GM23338 (cell line): ENCODE data around the gene CHMP4A. TPM values are rescaled to one million over a fixed set of nuclear protein-coding genes. Genes with fewer than 3 reads are reported as not detected.
A peak's percentile ranks its signal among the peaks of the same experiment; 100 is the strongest.

Experiments
- ATAC-seq: fragments of 200-7000 bp; cut with Tn5 transposase; 3 replicates; pipeline ENCODE4 v1.9.1; 2020
- DNase-seq: peaks from one replicate; pipeline ENCODE4 v3.0.0-alpha.2; 2015; ENCODE audit warnings: low spot score
- H2AFZ ChIP-seq: fragments of 200-600 bp; sonication (generic); 2 replicates; pipeline ENCODE4 v1.8.0; 2016; ENCODE audit warnings: antibody characterized with exemption, mild to moderate bottlenecking, moderate library complexity
- H3F3A ChIP-seq: fragments of 200-600 bp; sonication (generic); replicated peaks from 2 replicates; pipeline ENCODE4 v1.8.0; 2017; ENCODE audit warnings: antibody characterized with exemption, mixed run types, low read depth
- H3K27ac ChIP-seq: fragments of 200-600 bp; sonication (generic); 2 replicates; pipeline ENCODE4 v1.6.1; 2016; ENCODE audit warnings: low read depth
- H3K27me3 ChIP-seq: fragments of 200-600 bp; sonication (generic); 2 replicates; pipeline ENCODE4 v1.8.0; 2016; ENCODE audit warnings: mild to moderate bottlenecking, mixed run types, moderate library complexity; ENCODE audit not compliant: insufficient read depth
- H3K36me3 ChIP-seq: fragments of 200-600 bp; sonication (generic); 2 replicates; pipeline ENCODE4 v1.8.0; 2016; ENCODE audit warnings: mild to moderate bottlenecking; ENCODE audit not compliant: insufficient read depth
- H3K4me1 ChIP-seq: fragments of 200-600 bp; sonication (generic); 2 replicates; pipeline ENCODE4 v1.8.0; 2016; ENCODE audit warnings: mild to moderate bottlenecking, moderate library complexity; ENCODE audit not compliant: insufficient read depth
- H3K4me2 ChIP-seq: fragments of 200-600 bp; sonication (generic); 2 replicates; pipeline ENCODE4 v1.7.1; 2017; ENCODE audit warnings: mixed run types
- H3K4me3 ChIP-seq: fragments of 200-600 bp; sonication (generic); 2 replicates; pipeline ENCODE4 v1.6.1; 2016; ENCODE audit warnings: mixed run types
- H3K79me2 ChIP-seq: fragments of 200-600 bp; sonication (generic); replicated peaks from 2 replicates; pipeline ENCODE4 v1.8.0; 2017; ENCODE audit warnings: mild to moderate bottlenecking; ENCODE audit not compliant: insufficient read depth
- H3K9me2 ChIP-seq: fragments of 200-600 bp; sonication (generic); 2 replicates; pipeline ENCODE4 v1.8.0; 2017; ENCODE audit not compliant: insufficient read depth
- H4K20me1 ChIP-seq: fragments of 200-600 bp; sonication (generic); replicated peaks from 2 replicates; pipeline ENCODE4 v1.8.0; 2017; ENCODE audit warnings: mild to moderate bottlenecking; ENCODE audit not compliant: insufficient read depth
- H3K27ac Mint-ChIP-seq: 2 replicates; pipeline ENCODE4 v1.8.0; 2020; ENCODE audit warnings: inconsistent platforms, mild to moderate bottlenecking, moderate library complexity, mixed read lengths
- H3K27me3 Mint-ChIP-seq: 3 replicates; pipeline ENCODE4 v1.8.0; 2022; ENCODE audit warnings: low read depth, mild to moderate bottlenecking, moderate library complexity, mixed read lengths, inconsistent platforms; ENCODE audit not compliant: insufficient read depth, poor library complexity
- H3K36me3 Mint-ChIP-seq: 3 replicates; pipeline ENCODE4 v1.8.0; 2021; ENCODE audit warnings: low read depth, mild to moderate bottlenecking, inconsistent platforms, moderate library complexity, mixed read lengths
- H3K4me1 Mint-ChIP-seq: 3 replicates; pipeline ENCODE4 v1.8.0; 2020; ENCODE audit warnings: mild to moderate bottlenecking, inconsistent platforms, mixed read lengths
- H3K4me3 Mint-ChIP-seq: 3 replicates; pipeline ENCODE4 v1.8.0; 2021; ENCODE audit warnings: moderate library complexity, mild to moderate bottlenecking, inconsistent platforms, mixed read lengths
- H3K9me3 Mint-ChIP-seq: 3 replicates; pipeline ENCODE4 v1.8.0; 2020; ENCODE audit warnings: moderate library complexity, mild to moderate bottlenecking, inconsistent platforms, mixed read lengths
- CREB1 ChIP-seq: fragments of 250-450 bp; sonication (Bioruptor Pico); IDR thresholded peaks from 2 replicates; pipeline ENCODE4 v1.5.0; 2020; ENCODE audit warnings: low read depth, mild to moderate bottlenecking, moderate library complexity
- EZH2 ChIP-seq: fragments of 200-600 bp; sonication (generic); IDR thresholded peaks from one replicate; pipeline ENCODE4 v1.8.0; 2017; ENCODE audit warnings: antibody characterized with exemption, mild to moderate bottlenecking, low read depth; ENCODE audit not compliant: unreplicated experiment
- JUNB ChIP-seq: IDR thresholded peaks from one replicate; pipeline ENCODE4 v1.6.1; 2016; ENCODE audit warnings: antibody characterized with exemption; ENCODE audit not compliant: unreplicated experiment
- NANOG ChIP-seq: IDR thresholded peaks from 2 replicates; pipeline ENCODE4 v1.6.1; 2016; ENCODE audit warnings: antibody characterized with exemption, borderline replicate concordance
- POLR2AphosphoS5 ChIP-seq: IDR thresholded peaks from 2 replicates; pipeline ENCODE4 v1.6.1; 2016; ENCODE audit warnings: antibody characterized with exemption, low read depth
- REST ChIP-seq: IDR thresholded peaks from one replicate; pipeline ENCODE4 v1.6.1; 2018; ENCODE audit warnings: antibody characterized with exemption; ENCODE audit not compliant: unreplicated experiment
- STAT1 ChIP-seq: IDR thresholded peaks from one replicate; pipeline ENCODE4 v1.6.1; 2016; ENCODE audit warnings: antibody characterized with exemption; ENCODE audit not compliant: unreplicated experiment
- ZNF462 ChIP-seq: fragments of 250-450 bp; sonication (Bioruptor Pico); IDR thresholded peaks from 2 replicates; pipeline ENCODE4 v1.5.0; 2020; ENCODE audit warnings: mild to moderate bottlenecking, moderate library complexity
- polyA plus RNA-seq: library from polyadenylated mRNA; unstranded; fragments of >200 nt; fragmentation: Nextera tagmentation; extraction: Ambion mirVana; gene quantifications from 2 replicates; pipeline ENCODE4 v1.2.1, GENCODE V29; 2016
- total RNA-seq: library from RNA; depleted of rRNA; stranded (reverse); fragments of >200 nt; shearing (Covaris generic); gene quantifications from 2 replicates; pipeline ENCODE4 v1.2.3, GENCODE V29; 2014
- TF ChIP-seq, protein P1 (sequence below): IDR thresholded peaks from 2 replicates; pipeline ENCODE4 v1.6.1; 2016; ENCODE audit warnings: antibody characterized with exemption

Gene CHMP4A
- total and polyA plus RNA-seq, 2 experiments from 2014 or later: 19.3 to 36.9 TPM

GRCh38 chr14:24197056-24197450 is 16.2 kb downstream of the CHMP4A start:
- Mint-ChIP-seq H3K36me3 (peaks cover 59% of the 10 kb centered on the region), H3K4me3 (peak overlapping the region; percentile 91), H3K4me1 (peaks cover 31% of the 10 kb centered on the region), H3K27me3 (peaks cover 22% of the 10 kb centered on the region), H3K9me3 (peaks cover 28% of the 10 kb centered on the region), H3K27ac (no peak overlapping the region)
- no peaks in the 10 kb centered on the region for H3K27me3 ChIP-seq
- peak overlapping the region; percentile 90 for H3K4me2 ChIP-seq
- no peaks in the 10 kb centered on the region for H3K9me2 ChIP-seq
- H3K4me3 ChIP-seq: peak overlapping the region; percentile 95; the same call in 1 of the 2 replicates
- peaks cover 6% of the 10 kb centered on the region; the same call in 1 of the 2 replicates for H3K4me1 ChIP-seq
- TF ChIP-seq CREB1 (CRISPR knock-in tag) (no peak), NANOG (no peak), POLR2AphosphoS5 (no peak), REST (no peak), STAT1 (no peak), JUNB (no peak)
- TF ChIP-seq, protein P1, sequence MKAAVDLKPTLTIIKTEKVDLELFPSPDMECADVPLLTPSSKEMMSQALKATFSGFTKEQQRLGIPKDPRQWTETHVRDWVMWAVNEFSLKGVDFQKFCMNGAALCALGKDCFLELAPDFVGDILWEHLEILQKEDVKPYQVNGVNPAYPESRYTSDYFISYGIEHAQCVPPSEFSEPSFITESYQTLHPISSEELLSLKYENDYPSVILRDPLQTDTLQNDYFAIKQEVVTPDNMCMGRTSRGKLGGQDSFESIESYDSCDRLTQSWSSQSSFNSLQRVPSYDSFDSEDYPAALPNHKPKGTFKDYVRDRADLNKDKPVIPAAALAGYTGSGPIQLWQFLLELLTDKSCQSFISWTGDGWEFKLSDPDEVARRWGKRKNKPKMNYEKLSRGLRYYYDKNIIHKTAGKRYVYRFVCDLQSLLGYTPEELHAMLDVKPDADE: no peak
- H4K20me1 ChIP-seq: no peaks in the 10 kb centered on the region; the same call in 1 of the 2 replicates
- 0 out of 2 replicates have a peak, but pooled peaks cover 6% of the 10 kb centered on the region for H3K79me2 ChIP-seq
- peaks cover 22% of the 10 kb centered on the region for H3F3A ChIP-seq
- H3K27ac ChIP-seq: no peak overlapping the region
- ATAC-seq (no peak), DNase-seq (no peak)
- no peak overlapping the region for H2AFZ ChIP-seq
- 0 out of 2 replicates have a peak, but pooled peaks cover 10% of the 10 kb centered on the region for H3K36me3 ChIP-seq

- Histone ChIP-seq H3K79me2 (0 out of 2 replicates have a peak, but pooled peaks cover 6% of the 10 kb centered on the region), H3K27ac (peak overlapping the region; percentile 97; the same call in 1 of the 2 replicates), H3K4me2 (peak overlapping the region; percentile 90), H4K20me1 (no peaks in the 10 kb centered on the region; the same call in 1 of the 2 replicates), H3K27me3 (no peaks in the 10 kb centered on the region), H3K36me3 (0 out of 2 replicates have a peak, but pooled peaks cover 4% of the 10 kb centered on the region), H3K4me3 (peak overlapping the region; percentile 95), H3K9me2 (no peaks in the 10 kb centered on the region), H3K4me1 (peaks cover 6% of the 10 kb centered on the region; the same call in 1 of the 2 replicates), H2AFZ (peak overlapping the region; percentile 90), H3F3A (peaks cover 19% of the 10 kb centered on the region)
- peak overlapping the region; percentile 63 for H3K27ac Mint-ChIP-seq
- peak overlapping the region; percentile 91 for H3K4me3 Mint-ChIP-seq
- peaks cover 18% of the 10 kb centered on the region for H3K27me3 Mint-ChIP-seq
- H3K9me3 Mint-ChIP-seq: peaks cover 21% of the 10 kb centered on the region
- H3K4me1 Mint-ChIP-seq: peaks cover 26% of the 10 kb centered on the region
- peaks cover 58% of the 10 kb centered on the region for H3K36me3 Mint-ChIP-seq
- DNase-seq: peak; percentile 57
- ATAC-seq: peak; percentile 27
- no peak for TF ChIP-seq NANOG
- TF ChIP-seq JUNB: no peak
- TF ChIP-seq EZH2: no peak
- no peak for TF ChIP-seq ZNF462 (CRISPR knock-in tag)
These were observed 16.9 kb downstream of the CHMP4A start for GRCh38 chr14:24196071-24197055.
